SK-N-SH (cell line): ENCODE measurements around the gene VPS13C.

ENCODE experiments used
- CTCF ChIP-seq: fragments of 200-600 bp; sonication (generic); IDR thresholded peaks from 2 replicates; pipeline ENCODE4 v1.6.1; 2017; ENCODE audit warnings: antibody characterized with exemption, mild to moderate bottlenecking, moderate library complexity
- MAX ChIP-seq: IDR thresholded peaks from 2 replicates; pipeline ENCODE4 v1.4.0; 2012; ENCODE audit warnings: low read depth

GRCh38 chr15:62060896-62061280 is 641 bp upstream of the VPS13C start:
- TF ChIP-seq CTCF, result no peak
- no peak for TF ChIP-seq MAX
